Measurements from ENCODE around the gene MSI2.
"Not testable (repeated sequence)": the region's sequence is repeated elsewhere in the genome, so short reads cannot be mapped to it uniquely, and the experiment has no call there.

Gene MSI2

DNA sequence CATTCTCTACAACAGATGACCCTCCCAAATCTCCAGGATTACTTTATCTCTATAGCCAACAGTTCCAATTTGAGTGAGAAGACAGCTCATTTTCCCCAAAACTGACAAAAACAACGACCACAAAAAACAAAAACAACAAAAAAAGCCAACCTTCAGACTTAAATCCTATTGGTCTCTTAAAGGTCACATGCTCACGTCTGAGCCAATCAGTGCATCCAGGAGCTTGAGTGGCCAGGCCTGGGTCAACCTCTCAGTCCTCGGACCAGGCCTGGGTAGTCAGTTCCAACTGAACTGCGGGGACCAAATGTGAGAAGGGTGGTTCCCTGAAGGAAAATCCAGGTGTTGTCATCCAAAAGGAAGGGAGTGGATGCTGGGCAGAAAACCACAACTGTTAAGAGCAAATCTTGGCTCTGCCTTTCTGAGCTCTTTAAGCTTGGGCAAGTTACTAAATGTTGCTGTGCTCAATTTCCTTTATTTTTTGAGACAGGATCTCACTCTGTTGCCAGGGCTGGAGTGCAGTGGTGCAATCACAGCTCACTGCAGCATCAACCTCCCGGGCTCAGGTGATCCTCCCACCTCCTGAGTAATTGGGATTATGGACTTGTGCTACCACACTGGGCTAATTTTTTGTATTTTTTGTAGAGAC is 43.0 kb upstream of the MSI2 start:
- no peak for DNase-seq (ENCODE audit: low read depth)
- TF ChIP-seq, protein P1, sequence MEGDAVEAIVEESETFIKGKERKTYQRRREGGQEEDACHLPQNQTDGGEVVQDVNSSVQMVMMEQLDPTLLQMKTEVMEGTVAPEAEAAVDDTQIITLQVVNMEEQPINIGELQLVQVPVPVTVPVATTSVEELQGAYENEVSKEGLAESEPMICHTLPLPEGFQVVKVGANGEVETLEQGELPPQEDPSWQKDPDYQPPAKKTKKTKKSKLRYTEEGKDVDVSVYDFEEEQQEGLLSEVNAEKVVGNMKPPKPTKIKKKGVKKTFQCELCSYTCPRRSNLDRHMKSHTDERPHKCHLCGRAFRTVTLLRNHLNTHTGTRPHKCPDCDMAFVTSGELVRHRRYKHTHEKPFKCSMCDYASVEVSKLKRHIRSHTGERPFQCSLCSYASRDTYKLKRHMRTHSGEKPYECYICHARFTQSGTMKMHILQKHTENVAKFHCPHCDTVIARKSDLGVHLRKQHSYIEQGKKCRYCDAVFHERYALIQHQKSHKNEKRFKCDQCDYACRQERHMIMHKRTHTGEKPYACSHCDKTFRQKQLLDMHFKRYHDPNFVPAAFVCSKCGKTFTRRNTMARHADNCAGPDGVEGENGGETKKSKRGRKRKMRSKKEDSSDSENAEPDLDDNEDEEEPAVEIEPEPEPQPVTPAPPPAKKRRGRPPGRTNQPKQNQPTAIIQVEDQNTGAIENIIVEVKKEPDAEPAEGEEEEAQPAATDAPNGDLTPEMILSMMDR (IDR thresholded peaks at IDR 0.05; ENCODE audit: control insufficient read depth, insufficient read depth, low read depth, low read length, missing control alignments), result no peak
- no peak overlapping the region for H3K4me3 ChIP-seq (ENCODE audit: control insufficient read depth, low read depth, low read length)

DNA sequence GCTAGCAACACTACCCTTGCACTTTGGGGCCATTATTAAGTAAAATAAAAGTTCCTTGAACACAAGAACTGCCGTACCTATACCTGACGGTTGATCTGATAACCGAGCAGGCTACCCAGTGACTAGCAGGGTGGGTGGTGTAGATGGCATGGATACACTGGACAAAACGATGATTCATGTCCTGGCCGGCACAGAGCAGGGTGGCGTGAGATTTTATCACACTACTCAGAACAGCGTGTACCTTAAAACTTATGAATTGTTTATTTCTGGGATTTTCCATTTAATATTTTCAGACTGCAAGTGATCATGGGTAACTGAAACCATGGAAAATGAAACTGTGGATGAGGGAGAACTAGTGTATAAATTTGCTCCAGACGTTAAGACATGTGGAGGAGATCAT is 41.0 kb upstream of the MSI2 start:
- TF ChIP-seq, protein P1 (IDR thresholded peaks at IDR 0.05; ENCODE audit: control insufficient read depth, insufficient read depth, low read depth, low read length, missing control alignments), result no peak
- H3K4me3 ChIP-seq (ENCODE audit: control insufficient read depth, low read depth, low read length), result no peak overlapping the region
- DNase-seq (ENCODE audit: low read depth), result no peak

DNA sequence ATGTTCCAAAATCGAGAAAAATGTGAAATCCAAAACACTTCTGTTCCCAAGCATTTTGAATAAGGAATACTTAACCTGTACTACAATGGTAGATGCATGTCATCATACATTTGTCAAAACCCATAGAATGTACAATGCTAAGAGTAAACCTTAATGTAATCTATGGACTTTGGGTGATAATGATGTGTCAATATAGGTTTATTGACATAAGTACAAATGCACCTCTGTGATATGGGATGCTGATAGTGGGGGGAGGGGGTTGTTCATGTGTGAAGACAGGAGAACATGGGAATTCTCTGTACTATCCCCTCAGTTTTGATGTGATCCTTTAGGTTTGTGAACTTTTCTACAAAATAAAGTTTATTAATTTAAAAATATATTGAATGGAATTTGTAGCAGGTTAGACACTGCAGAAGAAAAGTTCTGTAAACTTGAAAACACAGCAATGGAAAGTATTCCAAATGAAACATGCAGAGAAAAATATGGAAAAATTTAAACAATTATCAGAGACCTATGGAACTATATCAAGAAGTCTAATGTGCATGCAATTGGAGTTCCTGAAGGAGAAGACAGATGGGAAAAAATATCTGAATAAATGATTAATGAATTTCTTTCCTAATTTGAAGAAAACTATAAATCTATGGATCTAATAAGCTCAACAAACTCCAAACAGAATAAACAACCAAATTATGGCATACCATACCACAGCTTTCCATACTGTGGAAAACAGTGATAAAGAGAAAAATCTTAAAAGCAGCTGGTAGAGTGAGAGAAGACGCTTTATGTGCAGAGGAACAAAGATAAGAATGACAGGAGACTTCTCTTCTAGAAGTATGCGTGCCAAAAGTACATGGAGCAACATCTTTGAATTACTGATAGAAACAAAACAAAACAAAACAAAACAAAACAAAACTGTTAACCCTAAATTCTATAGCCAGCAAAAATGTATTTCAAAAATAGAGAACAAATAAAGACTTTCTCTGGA is 34.7 kb upstream of the MSI2 start:
- TF ChIP-seq, protein P1 (IDR thresholded peaks at IDR 0.05; ENCODE audit: control insufficient read depth, insufficient read depth, low read depth, low read length, missing control alignments), result no peak
- H3K4me3 ChIP-seq (ENCODE audit: control insufficient read depth, low read depth, low read length), result no peak overlapping the region
- no peak for DNase-seq (ENCODE audit: low read depth)

- DNase-seq (ENCODE audit: low read depth); H3K4me3 ChIP-seq (ENCODE audit: control insufficient read depth, low read depth, low read length): not testable (repeated sequence)
Measured at GRCh38 chr17:57222422-57222821, 33.9 kb upstream of the MSI2 start.

DNA sequence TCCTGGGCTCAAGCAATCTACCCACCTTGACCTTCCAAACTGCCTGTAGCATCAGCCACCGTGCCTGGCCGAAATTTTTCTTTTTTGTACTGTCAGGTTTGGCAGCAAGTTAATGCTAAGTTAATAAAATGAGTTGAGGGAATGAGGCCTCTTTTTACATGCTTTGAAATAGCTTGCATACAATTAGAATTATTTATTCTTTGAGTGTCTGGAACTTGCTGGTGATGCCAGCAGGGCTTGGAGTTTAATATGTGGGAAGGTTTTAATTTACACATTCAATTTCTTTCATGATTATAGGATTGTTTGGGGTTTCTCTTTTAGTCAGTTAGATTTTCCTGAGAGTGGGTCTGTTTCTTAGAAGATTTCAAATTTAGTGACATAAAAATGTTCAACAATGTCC is 31.2 kb upstream of the MSI2 start:
- H3K4me3 ChIP-seq (ENCODE audit: control insufficient read depth, low read depth, low read length), result no peak overlapping the region
- no peak for DNase-seq (ENCODE audit: low read depth)
- TF ChIP-seq, protein P1 (IDR thresholded peaks at IDR 0.05; ENCODE audit: control insufficient read depth, insufficient read depth, low read depth, low read length, missing control alignments), result no peak

GRCh38 chr17:57226793-57227192 is 29.5 kb upstream of the MSI2 start:
- TF ChIP-seq, protein P1 (IDR thresholded peaks at IDR 0.05; ENCODE audit: control insufficient read depth, insufficient read depth, low read depth, low read length, missing control alignments), result no peak
- no peak for DNase-seq (ENCODE audit: low read depth)
- no peak overlapping the region for H3K4me3 ChIP-seq (ENCODE audit: control insufficient read depth, low read depth, low read length)

GRCh38 chr17:57228911-57229310 is 27.4 kb upstream of the MSI2 start:
- TF ChIP-seq, protein P1 (IDR thresholded peaks at IDR 0.05; ENCODE audit: control insufficient read depth, insufficient read depth, low read depth, low read length, missing control alignments), result no peak
- H3K4me3 ChIP-seq (ENCODE audit: control insufficient read depth, low read depth, low read length), result no peak overlapping the region
- no peak for DNase-seq (ENCODE audit: low read depth)

Measured in AG09309 (cell line).